GM18499 (cell line): ENCODE data around the gene KIF5B.
"Not testable (repeated sequence)": the region's sequence is repeated elsewhere in the genome, so short reads cannot be mapped to it uniquely, and the experiment has no call there.

ENCODE experiments used
- ATAC-seq: cut with Tn5 transposase; IDR thresholded peaks from one replicate; pipeline ENCODE4 v1.9.1; 2021; ENCODE audit warnings: moderate number of reproducible peaks; ENCODE audit not compliant: insufficient read depth, unreplicated experiment

KIF5B gene

DNA sequence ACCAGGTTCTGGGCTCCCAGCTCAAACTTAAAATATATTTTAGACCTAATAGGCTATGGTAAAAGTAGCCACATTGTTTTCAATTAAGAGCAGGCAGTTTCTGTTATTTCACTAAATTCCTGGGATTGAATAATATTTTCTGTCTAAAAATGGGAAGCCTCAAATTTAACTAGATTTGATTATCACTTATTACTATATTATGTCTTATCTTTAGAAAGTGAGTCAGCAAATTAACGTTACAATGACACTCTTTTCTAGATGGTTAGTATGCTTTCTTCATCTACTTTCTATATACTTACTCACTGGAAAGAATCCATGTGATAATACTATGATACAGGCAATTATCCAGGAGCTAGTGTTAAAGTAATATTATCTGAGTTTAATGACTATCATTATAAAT, 27.5 kb downstream of the KIF5B start:
- ATAC-seq, result no peak

DNA sequence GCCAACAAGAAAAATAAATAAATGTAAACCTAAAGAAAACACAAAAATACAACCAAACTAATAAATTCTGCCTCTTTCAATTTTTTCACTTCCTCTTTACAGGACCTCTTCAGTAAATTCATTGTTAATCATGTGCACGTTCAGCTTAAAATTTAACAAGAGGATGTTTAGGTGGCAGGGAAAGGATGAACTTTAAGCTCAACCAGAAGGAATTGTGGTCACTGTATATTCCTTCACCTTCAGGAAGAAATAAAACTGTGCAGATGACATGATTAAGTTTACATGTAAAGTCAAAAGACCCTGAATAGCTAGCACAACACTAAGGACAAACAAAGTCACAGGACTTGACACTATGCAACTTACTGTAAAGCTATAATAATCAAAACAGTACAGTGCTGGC, 33.0 kb downstream of the KIF5B start:
- ATAC-seq, result no peak

DNA sequence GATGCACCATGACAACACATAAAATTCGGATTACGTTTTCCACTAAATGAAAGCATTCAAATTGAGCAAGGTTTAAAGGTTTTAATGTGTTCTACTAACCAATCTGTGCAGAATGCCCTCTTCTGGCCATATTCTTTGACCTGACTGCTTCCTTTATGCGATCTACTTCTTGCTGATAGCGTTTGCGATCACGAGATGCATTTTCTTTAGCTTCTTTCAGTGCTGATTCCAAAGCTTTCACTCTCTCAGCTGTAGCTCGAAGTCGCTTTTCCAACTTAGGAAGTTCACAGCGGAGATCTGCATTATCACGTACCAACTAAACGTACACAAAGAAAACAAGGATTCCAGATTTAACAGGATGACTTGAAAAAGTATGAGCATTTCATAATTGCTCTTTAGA, 39.2 kb downstream of the KIF5B start:
- no peak for ATAC-seq

DNA sequence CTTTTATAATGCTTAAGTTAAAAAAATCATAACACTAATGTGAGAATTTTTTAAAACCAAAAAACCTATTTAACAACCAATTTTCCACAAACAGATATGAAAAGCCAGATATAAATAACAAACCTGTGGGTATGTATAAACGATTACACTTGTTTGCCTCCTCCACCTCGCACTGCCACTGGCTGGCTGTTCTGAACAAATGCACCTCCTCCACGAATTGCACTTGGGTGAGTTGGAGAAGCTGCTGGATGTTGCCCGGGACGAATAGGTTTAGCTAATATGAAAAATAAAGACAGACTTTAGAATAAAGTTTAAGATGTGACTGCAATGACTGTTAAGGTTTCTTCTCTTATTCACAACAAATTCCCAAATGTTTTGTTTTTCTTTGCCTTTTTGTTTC, 40.8 kb downstream of the KIF5B start:
- ATAC-seq, result no peak

DNA sequence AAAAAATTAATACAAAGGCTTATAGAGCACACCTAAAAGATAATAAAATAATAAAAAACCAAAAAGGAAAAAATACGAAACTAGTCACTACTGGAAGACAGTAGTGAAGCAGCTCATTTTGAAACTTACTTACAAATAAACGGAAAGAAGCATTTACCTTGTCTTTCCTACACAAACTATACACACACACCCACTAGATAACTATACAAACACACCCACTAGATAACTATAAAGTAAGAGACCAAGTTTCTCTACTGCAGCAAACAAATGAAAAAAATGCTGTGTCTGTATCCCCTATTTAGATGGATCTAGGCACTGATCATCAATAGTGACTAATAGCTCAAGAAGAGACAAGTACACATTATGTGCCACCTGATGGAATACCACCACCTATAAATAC, 49.2 kb downstream of the KIF5B start:
- no peak for ATAC-seq

DNA sequence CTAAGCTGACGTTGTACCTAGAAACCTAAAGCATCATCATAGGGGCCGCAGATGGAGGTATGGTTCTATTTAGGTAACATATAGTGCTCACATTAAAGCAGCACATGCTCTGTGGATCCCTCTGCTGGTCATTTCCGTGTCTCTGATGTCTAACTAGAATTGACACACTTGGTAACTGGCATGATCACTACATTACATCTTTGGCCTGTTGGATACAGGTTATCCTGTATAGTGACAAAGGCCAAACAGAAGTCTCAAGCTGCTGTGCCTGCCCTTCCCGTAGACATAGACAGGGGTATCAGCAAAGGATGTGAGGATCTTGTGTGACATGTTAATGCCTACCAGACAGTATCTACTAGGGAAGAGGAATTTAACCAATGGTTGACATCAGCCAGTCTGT, 51.2 kb downstream of the KIF5B start:
- no peak for ATAC-seq

DNA sequence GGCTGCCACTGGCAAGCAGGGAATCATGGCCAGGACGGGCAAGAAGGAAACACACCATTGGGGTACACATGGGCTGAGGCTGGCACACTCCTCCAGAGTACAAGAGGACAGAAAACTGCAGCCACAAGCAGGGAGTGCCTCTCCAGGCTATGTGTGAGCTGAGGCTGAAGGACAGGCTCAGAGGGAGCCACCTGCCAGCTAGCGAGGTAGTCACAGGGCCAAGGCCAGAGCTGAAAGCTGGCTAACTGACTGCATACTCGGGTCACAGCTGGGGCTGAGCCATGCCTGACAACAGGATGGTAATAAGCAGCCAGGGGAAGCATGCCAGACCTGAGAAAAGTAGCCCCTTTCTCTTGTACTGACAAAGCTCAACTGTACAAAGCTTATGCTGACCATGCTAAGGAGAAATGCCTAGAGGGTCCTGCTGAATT, 52.0 kb downstream of the KIF5B start:
- ATAC-seq, result no peak

DNA sequence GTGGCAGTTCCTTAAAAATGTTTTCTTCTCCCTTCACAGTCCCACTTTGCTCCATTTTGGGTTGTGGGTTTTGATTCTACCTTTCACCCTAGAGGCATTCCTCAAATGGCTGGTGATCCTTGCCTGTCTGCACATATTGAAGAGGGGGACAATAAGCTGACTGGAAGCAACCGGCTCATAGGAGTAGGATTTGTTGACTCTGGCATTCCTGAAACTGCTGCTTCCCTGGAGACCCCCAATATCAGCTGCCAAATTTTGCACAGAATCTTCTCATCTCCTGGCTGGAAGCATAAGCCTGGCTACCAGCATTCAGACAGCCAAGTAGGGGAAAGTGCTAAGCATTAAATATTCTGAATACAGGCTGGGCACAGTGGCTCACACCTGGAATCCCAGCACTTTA, 53.7 kb downstream of the KIF5B start:
- ATAC-seq, result no peak

DNA sequence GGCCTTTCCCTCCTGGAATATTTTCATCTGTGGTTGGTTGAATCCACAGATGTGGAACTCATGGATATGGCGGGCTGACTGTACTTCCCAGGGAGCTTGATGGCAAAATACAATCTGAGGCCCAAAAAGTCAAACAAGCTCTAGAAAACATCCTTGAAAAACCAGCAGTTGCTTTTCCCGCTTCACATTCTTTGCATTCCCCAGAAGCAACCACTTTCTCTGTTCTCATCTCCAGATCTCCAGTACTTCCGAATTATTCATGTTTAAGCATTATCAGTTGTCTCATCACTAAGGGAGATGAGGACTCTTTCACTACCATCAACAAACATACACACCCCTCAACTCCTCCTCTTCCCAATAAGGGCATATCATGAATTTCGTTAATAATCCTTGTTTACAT, 55.3 kb downstream of the KIF5B start:
- ATAC-seq, result no peak

DNA sequence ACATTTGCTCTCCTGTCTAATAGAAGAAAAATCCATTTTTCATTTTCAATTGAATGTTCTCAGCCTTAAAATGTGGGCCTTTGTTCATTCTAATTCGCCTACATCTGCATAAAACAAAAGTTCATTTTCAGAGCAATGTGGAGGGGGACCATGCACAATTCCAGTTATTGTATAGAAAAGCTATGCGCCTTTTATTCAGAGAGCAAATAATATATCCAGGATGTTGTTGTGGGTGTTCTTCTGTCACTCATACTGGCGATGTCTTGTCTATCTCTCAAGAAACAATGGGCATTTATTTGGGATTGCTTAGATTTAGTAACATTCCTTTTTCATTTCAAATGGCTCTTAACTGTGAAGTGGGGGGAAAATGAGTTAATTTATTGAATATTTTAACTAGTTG, 56.4 kb downstream of the KIF5B start:
- no peak for ATAC-seq

DNA sequence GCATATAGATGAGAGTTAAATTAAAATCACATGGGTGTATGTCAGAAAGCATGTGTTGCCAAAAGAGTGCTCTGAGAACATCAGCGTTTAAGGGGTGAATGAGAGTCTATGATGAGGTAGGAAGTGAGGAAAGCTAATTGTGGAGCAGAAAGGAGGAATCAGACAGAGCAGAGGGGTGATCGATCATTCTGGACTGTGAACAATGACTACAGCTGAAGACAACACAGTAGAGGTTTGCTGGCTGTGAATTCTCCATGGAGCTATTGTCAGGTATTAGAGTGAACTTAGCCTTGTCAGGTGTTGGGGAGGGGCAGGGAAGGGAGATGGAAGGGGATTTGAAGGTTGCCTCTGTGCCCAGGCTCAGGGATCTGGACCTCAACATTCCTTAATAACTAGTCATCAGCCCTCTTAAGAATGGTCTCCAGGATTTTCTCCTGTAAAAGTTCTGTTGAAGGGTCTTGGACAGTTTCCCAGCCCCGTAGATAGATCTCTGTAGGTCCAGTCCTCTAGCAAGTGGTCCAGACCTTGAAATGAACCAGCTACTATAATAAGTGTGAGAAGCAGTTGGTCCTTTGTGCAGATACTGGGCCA, 57.1 kb downstream of the KIF5B start:
- ATAC-seq, result no peak

DNA sequence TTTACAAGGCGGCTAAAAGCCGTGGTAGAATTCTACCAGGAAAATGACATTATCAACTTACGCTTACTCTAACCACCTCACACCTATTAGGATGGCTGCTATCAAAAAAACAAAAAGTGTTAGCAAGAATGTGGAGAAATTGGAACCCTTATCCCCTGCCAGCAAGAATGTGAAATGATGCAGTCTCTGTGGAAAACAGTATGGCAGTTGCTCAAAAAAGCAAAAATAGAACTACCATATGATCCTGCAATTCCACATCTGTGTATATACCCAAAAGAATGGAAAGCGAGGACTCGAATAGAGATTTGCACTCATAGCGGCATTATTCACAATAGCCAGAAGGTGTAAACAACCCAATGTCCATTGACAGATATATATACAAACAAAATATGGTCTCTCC, 61.3 kb downstream of the KIF5B start:
- no peak for ATAC-seq

DNA sequence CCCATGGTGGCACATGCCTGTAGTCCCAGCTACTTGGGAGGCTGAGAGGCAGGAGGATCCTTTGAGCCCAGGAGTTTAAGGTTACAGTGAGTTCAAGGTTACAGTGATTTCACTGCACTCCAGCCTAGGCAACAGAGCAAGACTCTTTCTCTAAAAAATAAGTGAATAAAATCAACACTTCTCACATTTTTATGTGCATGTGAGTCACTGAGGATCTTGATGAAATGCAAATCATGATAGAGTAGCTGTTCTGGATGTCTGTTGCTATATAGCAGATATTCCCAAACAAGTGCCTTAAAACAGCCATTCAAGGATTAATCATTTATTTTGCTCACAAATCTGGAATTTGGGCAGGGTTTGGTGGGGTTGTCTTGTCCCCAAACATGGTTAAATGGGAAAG, 65.3 kb downstream of the KIF5B start:
- ATAC-seq, result no peak

DNA sequence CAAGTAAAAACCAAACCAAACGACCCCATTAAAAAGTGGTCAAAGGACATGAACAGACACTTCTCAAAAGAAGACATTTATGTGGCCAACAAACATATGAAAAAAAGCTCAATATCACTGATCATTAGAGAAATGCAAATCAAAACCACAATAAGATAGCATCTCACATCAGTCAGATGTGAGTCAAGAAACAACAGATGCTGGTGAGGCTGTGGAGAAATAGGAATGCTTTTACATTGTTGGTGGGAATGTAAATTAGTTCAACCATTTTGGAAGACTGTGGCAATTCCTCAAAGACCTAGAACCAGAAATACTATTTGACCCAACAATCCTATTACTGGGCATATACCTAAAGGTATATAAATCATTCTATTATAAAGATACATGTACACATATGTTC, 68.4 kb downstream of the KIF5B start:
- not testable (repeated sequence) for ATAC-seq

DNA sequence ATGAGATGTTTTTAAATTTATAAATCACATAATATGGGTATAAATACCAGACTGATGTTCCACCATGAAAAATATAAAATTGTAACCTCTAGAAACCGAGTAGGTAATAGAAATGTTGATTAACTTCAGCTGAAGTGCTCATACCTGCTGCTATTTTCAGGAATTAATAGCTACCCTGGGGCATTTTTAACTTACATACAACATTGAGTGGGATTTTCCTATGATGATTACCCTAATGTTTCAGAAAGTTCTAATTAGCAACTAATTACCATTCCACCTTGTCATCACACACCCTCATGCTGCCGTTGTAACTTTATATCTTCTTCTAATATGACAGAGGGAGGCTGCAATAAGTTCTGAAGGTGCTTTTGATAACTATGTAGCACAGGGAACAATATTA, 74.1 kb downstream of the KIF5B start:
- ATAC-seq, result no peak

DNA sequence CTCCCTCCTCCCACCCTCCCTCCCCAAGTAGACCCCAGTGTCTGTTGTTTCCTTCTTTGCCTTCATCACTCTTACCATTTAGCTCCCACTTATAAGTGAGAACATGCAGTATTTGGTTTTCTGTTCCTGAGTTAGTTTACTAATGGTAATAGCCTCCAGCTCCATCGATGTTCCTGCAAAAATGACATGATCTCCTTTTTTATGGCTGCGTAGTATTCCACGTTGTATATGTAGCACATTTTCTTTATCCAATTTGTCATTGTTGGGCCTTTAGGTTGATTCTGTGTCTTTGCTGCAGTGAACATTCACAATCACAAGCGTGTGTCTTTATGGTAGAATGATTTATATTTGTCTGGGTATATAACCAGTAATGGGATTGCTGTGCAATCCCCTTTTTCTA, 75.8 kb downstream of the KIF5B start:
- no peak for ATAC-seq

DNA sequence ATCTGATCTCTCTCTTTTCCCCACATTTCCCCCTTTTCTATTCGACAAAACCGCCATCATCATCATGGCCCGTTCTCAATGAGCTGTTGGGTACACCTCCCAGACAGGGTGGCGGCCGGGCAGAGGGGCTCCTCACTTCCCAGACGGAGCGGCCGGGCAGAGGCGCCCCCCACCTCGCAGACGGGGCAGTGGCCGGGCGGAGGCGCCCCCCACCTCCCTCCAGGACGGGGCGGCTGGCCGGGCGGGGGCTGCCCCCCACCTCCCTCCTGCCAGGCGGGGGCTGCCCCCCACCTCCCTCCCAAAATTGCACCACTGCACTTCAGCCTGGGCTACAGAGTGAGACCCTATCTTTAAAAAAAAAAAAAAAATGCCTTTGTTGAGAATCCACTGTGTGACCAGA, 77.2 kb downstream of the KIF5B start:
- not testable (repeated sequence) for ATAC-seq

DNA sequence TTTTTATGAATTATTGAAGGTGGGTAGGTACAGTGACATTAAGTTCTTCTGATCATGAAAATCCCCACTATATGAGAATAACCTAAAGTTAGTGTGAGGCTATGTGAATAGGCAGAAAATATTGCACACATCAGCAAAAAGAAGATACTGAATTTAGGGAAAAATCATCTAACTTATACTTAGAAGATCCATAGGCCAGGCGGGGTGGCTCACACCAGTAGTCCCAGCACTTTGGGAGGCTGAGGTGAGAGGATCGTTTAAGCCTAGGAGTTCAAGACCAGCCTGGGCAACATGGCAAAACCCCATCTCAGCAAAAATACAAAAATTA, 78.1 kb downstream of the KIF5B start:
- ATAC-seq, result no peak

DNA sequence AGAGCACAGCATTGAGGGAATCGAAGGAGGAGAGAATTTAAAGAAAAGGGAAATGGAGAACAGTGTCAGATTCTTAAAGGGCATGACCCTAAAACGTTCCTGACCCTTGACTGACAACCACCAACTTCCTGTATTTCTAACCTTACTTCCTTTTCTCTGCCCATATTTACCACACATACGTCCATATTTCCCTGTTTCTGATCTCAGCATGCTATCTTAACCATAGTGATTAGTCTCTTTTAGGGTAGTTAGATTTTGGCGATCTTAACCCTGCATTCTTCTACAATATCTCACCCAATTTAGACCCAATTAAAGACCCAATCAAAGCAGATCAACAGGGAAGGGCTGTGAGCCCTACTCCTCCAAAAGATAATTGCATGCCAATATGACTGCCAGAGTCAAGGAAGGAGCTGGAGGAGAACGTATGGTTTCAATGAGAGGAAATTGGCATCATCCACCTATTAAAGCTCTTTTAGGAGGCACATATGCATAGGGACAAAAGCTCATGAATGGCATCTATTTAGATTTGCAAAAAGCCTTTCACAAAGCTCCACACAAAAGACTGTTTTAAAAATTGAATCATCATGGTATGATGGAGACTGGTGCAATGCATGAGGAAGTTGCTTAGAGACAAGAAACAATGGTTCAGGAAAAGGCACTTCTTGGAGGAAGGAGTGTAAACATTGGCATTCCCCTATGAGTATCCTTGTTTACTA, 78.6 kb downstream of the KIF5B start:
- no peak for ATAC-seq

DNA sequence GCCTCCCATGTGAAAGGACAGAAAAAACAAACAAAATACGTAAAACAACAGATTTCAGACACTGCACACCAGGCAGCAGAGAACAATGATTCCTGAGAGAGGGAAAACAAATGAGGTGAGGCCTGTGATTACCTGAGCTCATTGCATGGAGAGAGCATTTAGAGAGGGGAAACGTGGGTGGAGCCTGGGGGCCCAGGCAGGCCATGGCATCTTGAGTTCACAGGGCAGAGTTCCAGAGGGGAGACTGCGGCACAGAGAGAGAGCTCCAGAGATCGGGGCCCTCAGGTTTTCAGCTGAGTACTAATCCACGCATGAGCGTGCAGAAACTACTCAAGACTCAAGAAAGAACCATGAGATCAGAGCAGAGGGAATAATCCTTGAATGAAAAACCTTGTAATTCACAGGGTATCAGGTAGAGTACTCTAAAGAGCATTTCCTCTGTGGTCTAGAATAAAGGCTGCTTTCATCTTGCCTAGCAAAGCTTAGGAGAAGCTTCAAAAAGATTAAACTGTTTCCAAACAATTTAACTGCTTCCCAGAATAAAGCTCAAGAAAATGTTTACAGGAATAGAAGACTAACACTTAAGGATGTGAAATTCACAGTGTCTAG, 81.0 kb downstream of the KIF5B start:
- no peak for ATAC-seq

DNA sequence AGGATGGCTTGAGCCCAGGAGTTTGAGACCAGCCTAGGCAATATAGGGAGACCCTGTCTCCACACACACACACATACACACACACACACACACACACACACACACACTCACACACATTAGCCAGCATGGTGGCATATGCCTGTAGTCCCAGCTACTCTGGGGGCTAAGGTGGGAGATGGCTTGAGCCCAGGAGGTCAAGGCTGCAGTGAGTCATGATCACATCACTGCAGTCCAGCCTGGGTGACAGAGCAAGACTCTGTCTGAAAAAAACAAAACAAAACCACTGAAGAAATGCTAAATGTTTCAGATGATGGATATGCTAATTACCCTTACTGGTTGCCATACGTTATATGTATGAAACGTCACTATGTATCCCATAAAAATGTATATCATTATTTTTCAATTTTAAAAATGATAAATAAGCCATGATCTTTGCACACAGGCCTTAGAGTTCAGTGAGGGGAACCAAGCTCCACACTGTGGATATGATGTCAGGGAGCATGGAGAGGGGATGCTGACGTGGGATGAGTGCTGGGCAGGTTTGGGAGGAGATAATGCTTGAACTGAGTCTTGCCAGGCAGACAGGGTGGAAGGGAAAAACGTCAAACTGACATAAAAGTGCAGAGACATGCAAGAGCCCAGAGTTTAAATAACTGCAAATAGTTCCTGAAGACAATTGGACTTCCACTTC, 81.6 kb downstream of the KIF5B start:
- no peak for ATAC-seq
